HG02885 (cell line): ENCODE data around the gene ARHGEF25.
A peak's percentile ranks its signal among the peaks of the same experiment; 100 is the strongest.
"Not testable (repeated sequence)": the region's sequence is repeated elsewhere in the genome, so short reads cannot be mapped to it uniquely, and the experiment has no call there.

Experiments used
- ATAC-seq: cut with Tn5 transposase; IDR thresholded peaks from one replicate; pipeline ENCODE4 v1.9.1; 2021; ENCODE audit warnings: mild to moderate bottlenecking; ENCODE audit not compliant: unreplicated experiment, poor library complexity

ARHGEF25 gene

GRCh38 chr12:57632958-57633840 lies 22.0 kb downstream of the ARHGEF25 start, which contains the start of gene B4GALNT1:
Gene B4GALNT1, minus strand, starts transcription at chr12:57633201. Its CDS starts 1,069 bp downstream, at chr12:57632132.
- ATAC-seq, result peak; percentile 90

DNA sequence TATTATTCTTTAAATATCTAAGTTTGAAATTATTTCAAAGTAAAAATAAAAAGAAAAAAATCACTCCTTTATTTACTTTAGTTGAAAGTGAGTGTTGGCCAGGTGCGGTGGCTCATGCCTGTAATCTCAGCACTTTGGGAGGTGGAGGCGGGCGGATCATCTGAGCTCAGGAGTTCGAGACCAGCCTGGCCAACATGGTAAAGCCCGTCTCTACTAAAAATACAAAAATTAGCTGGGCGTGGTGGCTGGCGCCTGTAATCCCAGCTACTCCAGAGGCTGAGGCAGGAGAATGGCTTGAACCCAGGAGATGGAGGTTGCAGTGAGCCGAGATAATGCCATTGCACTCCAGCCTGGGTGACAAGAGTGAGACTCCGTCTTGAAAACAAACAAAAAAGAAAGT lies 25.5 kb downstream of the ARHGEF25 start:
- ATAC-seq, result not testable (repeated sequence)

DNA sequence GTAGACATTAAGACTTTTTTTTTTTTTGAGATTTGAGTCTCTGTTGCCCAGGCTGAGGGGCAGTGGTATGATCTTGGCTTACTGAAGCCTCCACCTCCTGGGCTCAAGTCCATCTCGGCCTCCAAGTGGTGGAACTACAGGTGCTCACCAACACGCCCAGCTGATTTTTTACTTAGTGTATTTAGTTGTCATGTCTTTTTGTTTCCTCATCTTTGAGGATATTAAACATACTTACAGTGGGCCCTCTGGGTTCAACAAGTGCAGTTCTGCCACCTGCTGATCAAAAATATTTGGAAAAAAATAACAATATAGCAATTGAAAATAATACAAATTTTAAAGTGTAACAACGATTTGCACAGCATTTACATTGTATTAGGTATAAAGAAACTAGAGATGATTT lies 26.1 kb downstream of the ARHGEF25 start:
- no peak for ATAC-seq

GRCh38 chr12:57638096-57638495 lies 26.9 kb downstream of the ARHGEF25 start:
- no peak for ATAC-seq

DNA sequence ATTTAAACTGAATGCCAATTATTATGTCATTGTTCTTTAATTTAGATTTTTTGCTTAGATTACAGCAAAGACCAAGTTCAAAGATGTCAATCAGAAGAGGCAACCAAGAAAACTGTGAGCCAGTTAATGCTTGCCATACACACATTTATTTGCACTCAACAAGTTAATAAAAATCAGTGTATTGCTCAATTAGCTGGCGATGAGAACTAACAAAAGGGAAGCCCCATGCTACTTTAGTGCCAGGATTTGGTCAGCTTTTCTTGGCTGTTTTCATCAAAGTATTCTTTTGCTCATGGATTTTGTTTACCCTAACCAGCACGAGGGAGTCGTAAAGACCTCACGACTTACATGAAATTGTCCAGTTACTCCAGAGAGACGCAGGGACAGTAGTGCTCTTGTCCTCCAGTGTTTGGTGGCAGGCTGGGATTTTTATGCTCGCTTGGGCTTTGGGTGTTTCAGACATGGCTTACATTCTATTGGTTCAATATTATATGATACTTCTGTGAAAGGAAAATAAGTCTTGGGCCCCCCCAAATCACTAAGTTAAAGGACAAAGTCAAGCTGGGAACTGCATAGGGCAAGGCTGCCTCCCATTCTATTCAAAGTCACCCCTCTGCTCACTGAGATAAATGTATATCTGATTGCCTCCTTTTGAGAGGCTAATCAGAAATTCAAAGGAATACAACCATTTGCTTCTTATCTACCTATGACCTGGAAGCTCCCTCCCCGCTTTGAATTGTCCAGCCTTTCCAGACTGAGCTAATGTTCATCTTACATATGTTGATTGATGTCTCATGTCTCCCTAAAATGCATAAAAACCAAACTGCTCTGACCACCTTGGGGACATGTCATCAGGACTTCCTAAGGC lies 29.2 kb downstream of the ARHGEF25 start:
- no peak for ATAC-seq

GRCh38 chr12:57641699-57642442 lies 30.6 kb downstream of the ARHGEF25 start:
- no peak for ATAC-seq

DNA sequence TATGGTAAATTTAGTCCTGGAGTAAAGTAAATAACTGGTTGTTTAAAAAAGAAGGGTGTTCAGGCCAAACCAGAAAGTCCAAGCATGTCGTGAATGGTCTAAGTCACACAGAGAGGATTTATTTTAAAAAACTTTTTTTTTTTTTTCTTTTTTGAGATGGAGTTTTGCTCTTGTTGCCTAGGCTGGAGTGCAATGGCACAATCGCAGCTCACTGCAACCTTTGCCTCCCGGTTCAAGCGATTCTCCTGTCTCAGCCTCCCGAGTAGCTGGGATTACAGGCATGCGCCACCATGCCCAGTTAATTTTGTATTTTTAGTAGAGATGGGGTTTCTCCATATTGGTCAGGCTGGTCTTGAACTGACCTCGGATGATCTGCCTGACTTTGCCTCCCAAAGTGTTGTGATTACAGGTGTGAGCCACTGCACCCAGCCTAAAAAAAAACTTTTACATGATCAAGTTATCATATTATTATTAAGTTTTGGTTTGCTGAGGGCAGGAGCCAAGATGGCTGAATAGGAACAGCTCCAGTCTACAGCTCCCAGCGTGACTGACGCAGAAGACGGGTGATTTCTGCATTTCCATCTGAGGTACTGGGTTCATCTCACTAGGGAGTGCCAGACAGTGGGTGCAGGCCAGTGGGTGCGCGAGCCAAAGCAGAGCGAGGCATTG lies 34.9 kb downstream of the ARHGEF25 start:
- ATAC-seq, result not testable (repeated sequence)

- not testable (repeated sequence) for ATAC-seq
Observed at GRCh38 chr12:57646659-57647049, 35.4 kb downstream of the ARHGEF25 start.

GRCh38 chr12:57654042-57654441 lies 42.8 kb downstream of the ARHGEF25 start:
- ATAC-seq, result no peak

DNA sequence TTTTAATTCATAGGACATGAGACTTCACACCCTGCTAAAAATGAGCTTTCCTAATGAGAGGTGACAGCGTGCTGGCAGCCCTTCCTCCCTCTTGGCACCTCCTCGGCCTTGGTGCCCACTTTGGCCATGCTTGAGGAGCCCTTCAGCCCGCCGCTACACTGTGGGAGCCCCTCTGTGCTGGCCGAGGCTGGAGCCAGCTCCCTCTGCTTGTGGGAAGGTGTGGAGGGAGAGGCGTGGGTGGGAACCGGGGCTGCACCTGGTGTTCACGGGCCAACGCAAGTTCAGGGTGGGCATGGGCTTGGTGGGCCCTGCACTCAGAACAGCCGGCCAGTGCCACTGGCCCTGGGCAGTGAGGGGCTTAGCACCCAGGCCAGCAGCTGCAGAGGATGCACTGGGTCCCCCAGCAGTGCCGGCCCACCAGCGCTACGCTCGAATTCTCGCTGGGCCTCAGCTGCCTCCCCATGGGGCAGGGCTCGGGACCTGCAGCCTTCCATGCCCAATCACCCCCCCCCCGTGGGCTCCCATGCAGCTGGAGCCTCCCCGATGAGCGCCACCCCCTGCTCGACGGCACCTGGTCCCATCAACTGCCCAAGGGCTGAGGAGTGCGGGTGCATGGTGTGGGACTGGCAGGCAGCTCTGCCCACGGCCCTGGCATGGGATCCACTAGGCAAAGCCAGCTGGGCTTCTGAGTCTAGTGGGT lies 44.5 kb downstream of the ARHGEF25 start:
- ATAC-seq, result no peak

DNA sequence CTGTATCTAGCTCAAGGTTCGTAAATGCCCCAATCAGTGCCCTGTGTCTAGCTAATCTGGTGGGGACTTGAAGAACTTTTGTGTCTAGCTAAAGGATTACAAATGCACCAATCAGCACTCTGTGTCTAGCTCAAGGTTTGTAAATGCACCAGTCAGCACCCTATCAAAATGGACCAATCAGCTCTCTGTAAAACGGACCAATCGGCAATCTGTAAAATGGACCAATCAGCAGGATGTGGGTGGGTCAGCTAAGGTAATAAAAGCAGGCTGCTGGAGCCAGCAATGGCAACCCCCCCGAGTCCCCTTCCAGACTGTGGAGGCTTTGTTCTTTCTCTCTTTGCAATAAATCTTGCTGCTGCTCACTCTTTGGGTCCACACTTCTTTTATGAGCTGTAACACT lies 45.2 kb downstream of the ARHGEF25 start:
- ATAC-seq, result not testable (repeated sequence)

GRCh38 chr12:57657744-57658143 lies 46.5 kb downstream of the ARHGEF25 start:
- ATAC-seq, result no peak

- no peak for ATAC-seq
Observed at GRCh38 chr12:57658890-57659289, 47.7 kb downstream of the ARHGEF25 start.

- no peak for ATAC-seq
Observed at GRCh38 chr12:57661376-57661775, 50.1 kb downstream of the ARHGEF25 start.

DNA sequence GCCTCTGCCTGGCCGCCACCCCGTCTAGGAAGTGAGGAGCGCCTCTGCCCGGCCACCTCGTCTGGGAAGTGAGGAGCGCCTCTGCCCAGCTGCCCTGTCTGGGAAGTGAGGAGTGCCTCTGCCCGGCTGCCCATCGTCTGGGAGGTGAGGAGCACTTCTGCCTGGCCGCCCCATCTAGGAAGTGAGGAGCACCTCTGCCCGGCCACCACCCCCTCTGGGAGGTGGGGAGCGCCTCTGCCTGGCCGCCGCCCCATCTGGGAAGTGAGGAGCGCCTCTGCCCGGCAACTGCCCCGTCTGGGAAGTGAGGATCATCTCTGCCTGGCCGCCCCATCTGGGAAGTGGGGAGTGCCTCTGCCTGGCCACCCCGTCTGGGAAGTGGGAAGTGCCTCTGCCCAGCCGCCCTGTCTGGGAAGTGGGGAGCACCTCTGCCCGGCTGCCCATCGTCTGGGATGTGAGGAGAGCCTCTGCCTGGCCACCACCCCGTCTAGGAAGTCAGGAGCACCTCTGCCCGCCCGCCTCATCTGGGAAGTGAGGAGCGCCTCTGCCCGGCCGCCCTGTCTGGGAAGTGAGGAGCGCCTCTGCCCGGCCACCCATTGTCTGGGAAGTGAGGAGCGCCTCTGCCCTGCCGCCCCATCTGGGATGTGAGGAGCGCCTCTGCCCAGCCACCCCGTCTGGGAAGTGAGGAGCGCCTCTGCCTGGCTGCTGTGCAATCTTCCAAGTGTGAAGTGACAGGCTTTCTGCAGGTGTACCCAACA lies 54.0 kb downstream of the ARHGEF25 start:
- ATAC-seq, result not testable (repeated sequence)
